Activated B cell treated with CpG ODN at 0.5 μM for 24 hours (primary cell): ENCODE measurements around the gene DPY19L1. TPM values are rescaled to one million over a fixed set of nuclear protein-coding genes. Genes with fewer than 3 reads are reported as not detected.

Experiments
- ATAC-seq: fragments of 200-7000 bp; cut with Tn5 transposase; one replicate; pipeline ENCODE4 v1.10.0; 2021; ENCODE audit warnings: low read depth, mild to moderate bottlenecking, moderate library complexity
- CTCF ChIA-PET: fragments of 350-600 bp; sonication (Branson Sonifier 250); formaldehyde crosslinking; loops from one replicate; lab custom pipeline; 2021; ENCODE audit warnings: antibody characterized with exemption; lab: Charles Lee
- POLR2A ChIA-PET: fragments of 350-600 bp; sonication (Branson Sonifier 250); formaldehyde crosslinking; loops from one replicate; lab custom pipeline; 2021; ENCODE audit warnings: antibody characterized with exemption; lab: Charles Lee
- DNase-seq: peaks from one replicate; pipeline ENCODE4 v3.0.0; 2022
- H3K27ac Mint-ChIP-seq: one replicate; pipeline ENCODE4 v1.8.0; 2020; ENCODE audit warnings: mixed read lengths
- H3K27me3 Mint-ChIP-seq: one replicate; pipeline ENCODE4 v1.8.0; 2021; ENCODE audit warnings: mixed read lengths
- H3K36me3 Mint-ChIP-seq: one replicate; pipeline ENCODE4 v1.8.0; 2021; ENCODE audit warnings: low read depth, mixed read lengths
- H3K4me1 Mint-ChIP-seq: one replicate; pipeline ENCODE4 v1.8.0; 2021; ENCODE audit warnings: mixed read lengths
- H3K4me3 Mint-ChIP-seq: one replicate; pipeline ENCODE4 v1.8.0; 2020; ENCODE audit warnings: mild to moderate bottlenecking, mixed read lengths
- H3K9me3 Mint-ChIP-seq: one replicate; pipeline ENCODE4 v1.8.0; 2020; ENCODE audit warnings: mixed read lengths
- CTCF ChIP-seq: fragments of 200-600 bp; IDR thresholded peaks from one replicate; pipeline ENCODE4 v1.8.0; 2022; ENCODE audit warnings: antibody characterized with exemption, mild to moderate bottlenecking
- intact Hi-C: fragments of 100-400 bp; cut with micrococcal nuclease; formaldehyde crosslinking; loops from one replicate; pipeline ENCODE4 v1.15.1; 2024
- total RNA-seq: library from RNA; stranded (reverse); gene quantifications from 2 replicates; pipeline ENCODE4 v1.2.3, GENCODE V29; 2022

DPY19L1 gene
- total RNA-seq, 1 donor from 2014 or later = 10.0 TPM

- Mint-ChIP-seq H3K4me1 (peaks cover 2% of the 10 kb centered on the region), H3K4me3 (no peak overlapping the region), H3K9me3 (no peaks in the 10 kb centered on the region), H3K36me3 (no peaks in the 10 kb centered on the region), H3K27ac (no peak overlapping the region), H3K27me3 (no peaks in the 10 kb centered on the region)
- ChIA-PET CTCF (no interaction called here), POLR2A (no interaction called here)
- TF ChIP-seq CTCF = no peak
- ATAC-seq = no peak
- intact Hi-C loops = no loop called here
- no peak for DNase-seq
These were observed 14.6 kb downstream of the DPY19L1 start for GRCh38 chr7:35022725-35023124.

DNA sequence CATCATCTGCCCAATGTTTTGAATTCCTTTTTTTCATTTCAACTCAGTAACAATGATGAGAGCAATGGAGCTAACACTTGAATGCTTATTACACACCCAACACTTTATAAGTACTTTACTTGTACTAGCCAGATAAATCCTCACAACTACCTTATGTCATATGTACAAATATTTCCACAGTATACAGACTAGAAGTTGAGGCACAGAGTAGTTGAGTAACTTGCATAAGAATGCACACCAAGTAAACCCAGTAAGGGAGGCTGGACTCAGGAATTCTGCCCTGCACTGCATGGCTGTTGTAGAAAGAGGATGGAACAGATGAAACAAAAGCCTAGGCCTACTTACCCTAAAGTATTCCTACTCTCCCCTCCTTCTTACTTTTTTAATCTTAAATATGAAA, 15.8 kb downstream of the DPY19L1 start:
- Mint-ChIP-seq H3K4me3 (no peak overlapping the region), H3K9me3 (no peaks in the 10 kb centered on the region), H3K36me3 (peaks cover 5% of the 10 kb centered on the region), H3K27me3 (no peaks in the 10 kb centered on the region), H3K4me1 (peaks cover 2% of the 10 kb centered on the region), H3K27ac (no peak overlapping the region)
- no peak for TF ChIP-seq CTCF
- ChIA-PET CTCF (no interaction called here), POLR2A (interaction anchor here (0.5 kb wide), 1 partner anchor 1893 kb away, joined by 3 read pairs; no protein-coding TSS in a partner anchor)
- ATAC-seq (no peak), DNase-seq (no peak)
- intact Hi-C loops = no loop called here

GRCh38 chr7:35019801-35020200, 17.5 kb downstream of the DPY19L1 start:
- Mint-ChIP-seq H3K4me3 (no peak overlapping the region), H3K4me1 (peaks cover 2% of the 10 kb centered on the region), H3K27me3 (no peaks in the 10 kb centered on the region), H3K27ac (no peak overlapping the region), H3K9me3 (no peaks in the 10 kb centered on the region), H3K36me3 (peaks cover 12% of the 10 kb centered on the region)
- ChIA-PET CTCF (no interaction called here), POLR2A (no interaction called here)
- TF ChIP-seq CTCF = no peak
- ATAC-seq = no peak
- no peak for DNase-seq
- intact Hi-C loops = no loop called here

- CTCF ChIA-PET = no interaction called here
These were observed 18.0 kb downstream of the DPY19L1 start for GRCh38 chr7:35019179-35019729.

GRCh38 chr7:35015346-35015859, 21.9 kb downstream of the DPY19L1 start:
- DNase-seq = no peak
- Mint-ChIP-seq H3K4me1 (peaks cover 2% of the 10 kb centered on the region), H3K9me3 (no peaks in the 10 kb centered on the region), H3K4me3 (no peak overlapping the region), H3K27me3 (no peaks in the 10 kb centered on the region), H3K36me3 (peaks cover 29% of the 10 kb centered on the region), H3K27ac (no peak overlapping the region)
- no peak for TF ChIP-seq CTCF
- ChIA-PET CTCF (no interaction called here), POLR2A (no interaction called here)
- ATAC-seq = no peak
- intact Hi-C loops = no loop called here

More at GRCh38 chr7:35019179-35019729, 18.0 kb downstream of the DPY19L1 start:
- Mint-ChIP-seq H3K36me3 (peaks cover 12% of the 10 kb centered on the region), H3K27ac (no peak overlapping the region), H3K4me1 (peaks cover 2% of the 10 kb centered on the region), H3K9me3 (no peaks in the 10 kb centered on the region), H3K27me3 (no peaks in the 10 kb centered on the region), H3K4me3 (no peak overlapping the region)
- POLR2A ChIA-PET = no interaction called here
- DNase-seq (no peak), ATAC-seq (no peak)
- intact Hi-C loops = no loop called here
- no peak for TF ChIP-seq CTCF
